ENCODE data around the gene C2orf92.

The C2orf92 gene

GRCh38 chr2:97728091-97728731 lies 58.7 kb downstream of the C2orf92 start:
- TF ChIP-seq CTCF (IDR thresholded peaks at IDR 0.05; ENCODE audit: extremely low read depth, insufficient read depth, missing control alignments): no peak
- in situ Hi-C loops (cut with MboI; ENCODE audit: low pct_unique_long_range_greater_than_20kb, low sequenced_read_pairs, unreplicated experiment): no loop called here
- DNase-seq (ENCODE audit: low spot score): no peak

- in situ Hi-C loops (cut with MboI; ENCODE audit: low pct_unique_long_range_greater_than_20kb, low sequenced_read_pairs, unreplicated experiment): no loop called here
- TF ChIP-seq CTCF (IDR thresholded peaks at IDR 0.05; ENCODE audit: extremely low read depth, insufficient read depth, missing control alignments): no peak
- DNase-seq (ENCODE audit: low spot score): no peak
Observed at GRCh38 chr2:97730245-97730644, 60.7 kb downstream of the C2orf92 start.

GRCh38 chr2:97731274-97732020 lies 61.9 kb downstream of the C2orf92 start:
- TF ChIP-seq CTCF (IDR thresholded peaks at IDR 0.05; ENCODE audit: extremely low read depth, insufficient read depth, missing control alignments): no peak
- in situ Hi-C loops (cut with MboI; ENCODE audit: low pct_unique_long_range_greater_than_20kb, low sequenced_read_pairs, unreplicated experiment): no loop called here
- no peak for DNase-seq (ENCODE audit: low spot score)

GRCh38 chr2:97732436-97733340 lies 63.2 kb downstream of the C2orf92 start:
- in situ Hi-C loops (cut with MboI; ENCODE audit: low pct_unique_long_range_greater_than_20kb, low sequenced_read_pairs, unreplicated experiment): no loop called here
- no peak for TF ChIP-seq CTCF (IDR thresholded peaks at IDR 0.05; ENCODE audit: extremely low read depth, insufficient read depth, missing control alignments)
- no peak for DNase-seq (ENCODE audit: low spot score)

- TF ChIP-seq CTCF (IDR thresholded peaks at IDR 0.05; ENCODE audit: extremely low read depth, insufficient read depth, missing control alignments): no peak
- in situ Hi-C loops (cut with MboI; ENCODE audit: low pct_unique_long_range_greater_than_20kb, low sequenced_read_pairs, unreplicated experiment): no loop called here
- no peak for DNase-seq (ENCODE audit: low spot score)
Observed at GRCh38 chr2:97733341-97734035, 64.0 kb downstream of the C2orf92 start.

Data from GM13977 (cell line).